HL-60 (cell line): ENCODE measurements around the gene AGO1.

Source experiments
- CTCF ChIP-seq: IDR thresholded peaks from one replicate; pipeline ENCODE4 v1.5.1; 2011; ENCODE audit warnings: low read length, control low read depth, inconsistent platforms; ENCODE audit not compliant: insufficient read depth
- POLR2AphosphoS5 ChIP-seq: IDR thresholded peaks from 2 replicates; pipeline ENCODE4 v1.6.1; 2012; ENCODE audit warnings: low read depth
- REST ChIP-seq: IDR thresholded peaks from 2 replicates; pipeline ENCODE4 v1.6.1; 2012; ENCODE audit warnings: low read depth; ENCODE audit not compliant: insufficient replicate concordance
- SPI1 ChIP-seq: IDR thresholded peaks from 2 replicates; pipeline ENCODE4 v1.6.1; 2012; ENCODE audit warnings: low read depth, mild to moderate bottlenecking, borderline replicate concordance

- no peak for TF ChIP-seq CTCF
- peak; percentile 72 for TF ChIP-seq POLR2AphosphoS5
- peak; percentile 43; the same call in 1 of the 2 replicates for TF ChIP-seq SPI1
- TF ChIP-seq REST = peak; percentile 23
Observed at GRCh38 chr1:35930593-35931445, 47.8 kb downstream of the AGO1 start, which contains the start of gene AGO3.
